ENCODE data around the gene MBP.

DNA sequence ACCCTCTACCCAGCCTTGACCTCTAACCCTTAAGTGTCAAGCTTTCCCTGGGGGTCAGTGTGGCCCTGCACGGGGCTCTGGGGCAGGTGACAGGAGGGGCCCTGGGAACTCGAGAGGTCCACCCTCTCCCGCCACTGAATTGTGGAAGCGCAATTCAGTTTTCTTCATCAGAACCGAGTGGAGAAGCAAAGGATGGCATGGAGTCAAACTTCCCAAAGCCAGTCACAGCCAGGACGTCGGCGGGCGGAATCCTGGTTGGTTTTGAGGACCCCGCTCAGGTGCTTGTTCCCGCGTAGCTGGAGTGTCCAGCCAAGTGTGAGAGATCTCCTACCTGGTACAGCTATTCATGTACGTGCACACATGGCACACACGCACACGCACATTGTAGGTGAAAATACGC, 62.0 kb downstream of the MBP start:
- TF ChIP-seq, protein P1, sequence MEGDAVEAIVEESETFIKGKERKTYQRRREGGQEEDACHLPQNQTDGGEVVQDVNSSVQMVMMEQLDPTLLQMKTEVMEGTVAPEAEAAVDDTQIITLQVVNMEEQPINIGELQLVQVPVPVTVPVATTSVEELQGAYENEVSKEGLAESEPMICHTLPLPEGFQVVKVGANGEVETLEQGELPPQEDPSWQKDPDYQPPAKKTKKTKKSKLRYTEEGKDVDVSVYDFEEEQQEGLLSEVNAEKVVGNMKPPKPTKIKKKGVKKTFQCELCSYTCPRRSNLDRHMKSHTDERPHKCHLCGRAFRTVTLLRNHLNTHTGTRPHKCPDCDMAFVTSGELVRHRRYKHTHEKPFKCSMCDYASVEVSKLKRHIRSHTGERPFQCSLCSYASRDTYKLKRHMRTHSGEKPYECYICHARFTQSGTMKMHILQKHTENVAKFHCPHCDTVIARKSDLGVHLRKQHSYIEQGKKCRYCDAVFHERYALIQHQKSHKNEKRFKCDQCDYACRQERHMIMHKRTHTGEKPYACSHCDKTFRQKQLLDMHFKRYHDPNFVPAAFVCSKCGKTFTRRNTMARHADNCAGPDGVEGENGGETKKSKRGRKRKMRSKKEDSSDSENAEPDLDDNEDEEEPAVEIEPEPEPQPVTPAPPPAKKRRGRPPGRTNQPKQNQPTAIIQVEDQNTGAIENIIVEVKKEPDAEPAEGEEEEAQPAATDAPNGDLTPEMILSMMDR (IDR thresholded peaks at IDR 0.05 in 2 of 3, conservative IDR thresholded peaks at IDR 0.05 in 1 of 3; ENCODE audit: control insufficient read depth in 2 of 3, extremely low read depth in 1 of 3, insufficient read depth in 1 of 3, low read depth in 3 of 3, low read length in 3 of 3), result no peak
- TF ChIP-seq YY1 (IDR thresholded peaks at IDR 0.05; ENCODE audit: low read depth, low read length) (no peak), RFX5 (IDR thresholded peaks at IDR 0.05; ENCODE audit: low read depth, low read length) (no peak)
- TF ChIP-seq, protein P2, sequence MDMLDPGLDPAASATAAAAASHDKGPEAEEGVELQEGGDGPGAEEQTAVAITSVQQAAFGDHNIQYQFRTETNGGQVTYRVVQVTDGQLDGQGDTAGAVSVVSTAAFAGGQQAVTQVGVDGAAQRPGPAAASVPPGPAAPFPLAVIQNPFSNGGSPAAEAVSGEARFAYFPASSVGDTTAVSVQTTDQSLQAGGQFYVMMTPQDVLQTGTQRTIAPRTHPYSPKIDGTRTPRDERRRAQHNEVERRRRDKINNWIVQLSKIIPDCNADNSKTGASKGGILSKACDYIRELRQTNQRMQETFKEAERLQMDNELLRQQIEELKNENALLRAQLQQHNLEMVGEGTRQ (IDR thresholded peaks at IDR 0.05; ENCODE audit: borderline replicate concordance, low read depth, low read length), result no peak

All from GM12878 (cell line).